HCT116 (cell line): ENCODE measurements around the gene TMEM51. TPM values are rescaled to one million over a fixed set of nuclear protein-coding genes. Genes with fewer than 3 reads are reported as not detected.

ENCODE experiments used
- ATAC-seq: fragments of 200-7000 bp; cut with Tn5 transposase; 2 replicates; pipeline ENCODE4 v1.9.1; 2020; ENCODE audit warnings: mild to moderate bottlenecking, moderate library complexity
- BruUV-seq: library from RNA; stranded (reverse); fragments of 400-500 nt; replicated peaks from 2 replicates; lab custom pipeline; 2021; lab: Mats Ljungman, UMichigan
- CTCF ChIA-PET: fragments of 300-600 bp; sonication (Branson Sonifier 250); formaldehyde crosslinking; loops from one replicate; lab custom pipeline; 2021; ENCODE audit warnings: antibody characterized with exemption; lab: Charles Lee
- POLR2A ChIA-PET: fragments of 300-600, 350-600 bp; sonication (Branson Sonifier 250); formaldehyde crosslinking; loops from one replicate; lab custom pipeline; 2021; ENCODE audit warnings: antibody characterized with exemption; lab: Charles Lee
- RAD21 ChIA-PET, 2 experiments: fragments of 300-600 bp; sonication (Branson Sonifier 250); formaldehyde crosslinking; loops; one replicate each; lab custom pipeline; 2023; ENCODE audit warnings: low total read pairs in 2 of 2; ENCODE audit not compliant: uncharacterized antibody in 2 of 2, unreplicated experiment in 2 of 2, low non-redundant PET in 1 of 2; lab: Charles Lee
- DNase-seq: peaks from one replicate; pipeline ENCODE4 v3.0.0-alpha.2; 2010; ENCODE audit warnings: low read depth, low spot score
- H2AFZ ChIP-seq: fragments of 200-600 bp; shearing (Covaris generic), sonication (generic); 2 replicates; pipeline ENCODE4 v1.6.1; 2017; ENCODE audit warnings: low read depth, mixed run types, mixed read lengths, antibody characterized with exemption, low read length; ENCODE audit not compliant: poor library complexity, severe bottlenecking
- H3K27ac ChIP-seq: 2 replicates; pipeline ENCODE4 v1.5.1; 2012; ENCODE audit warnings: low read depth, low read length
- H3K27me3 ChIP-seq: fragments of 200-600 bp; sonication (generic); 2 replicates; pipeline ENCODE4 v1.6.1; 2016; ENCODE audit warnings: mixed run types, low read length, mixed read lengths; ENCODE audit not compliant: insufficient read depth
- H3K36me3 ChIP-seq, 2 experiments: fragments of 200-500 bp in 1 of 2; fragments of 200-600 bp in 1 of 2; sonication (Bioruptor generic) in 1 of 2; sonication (generic) in 1 of 2; 2 replicates each; pipeline versions ENCODE4 v1.5.1 to v1.6.1; 2014 to 2016; ENCODE audit warnings: low read length in 2 of 2, inconsistent platforms in 1 of 2, mixed read lengths in 1 of 2, mixed run types in 1 of 2; ENCODE audit not compliant: insufficient read depth in 2 of 2, control insufficient read depth in 1 of 2
- H3K4me1 ChIP-seq, 2 experiments: fragments of 200-600 bp in 1 of 2; sonication (generic) in 1 of 2; 2 replicates each; pipeline versions ENCODE4 v1.5.1 to v1.6.1; 2012 to 2017; ENCODE audit warnings: low read length in 2 of 2, inconsistent platforms in 1 of 2, mild to moderate bottlenecking in 1 of 2, mixed read lengths in 1 of 2, mixed run types in 1 of 2, moderate library complexity in 1 of 2; ENCODE audit not compliant: insufficient read depth in 2 of 2, control insufficient read depth in 1 of 2
- H3K4me2 ChIP-seq: fragments of 200-600 bp; sonication (generic); 2 replicates; pipeline ENCODE4 v1.6.1; 2017; ENCODE audit warnings: mixed run types, low read length, mixed read lengths
- H3K4me3 ChIP-seq, 2 experiments: fragments of 200-600 bp in 1 of 2; sonication (generic) in 1 of 2; replicated peaks in 1 of 2; 2 replicates each; pipeline ENCODE4 v1.5.1; 2011 to 2016; ENCODE audit warnings: low read length in 2 of 2, control low read depth in 1 of 2, low read depth in 1 of 2, mild to moderate bottlenecking in 1 of 2, mixed read lengths in 1 of 2, mixed run types in 1 of 2
- H3K79me2 ChIP-seq: fragments of 200-600 bp; sonication (generic); 2 replicates; pipeline ENCODE4 v1.6.1; 2017; ENCODE audit warnings: mild to moderate bottlenecking, mixed run types, low read length, moderate library complexity, mixed read lengths; ENCODE audit not compliant: insufficient read depth
- H3K9ac ChIP-seq: fragments of 200-600 bp; sonication (generic); 2 replicates; pipeline ENCODE4 v1.6.1; 2016; ENCODE audit warnings: low read length, mixed read lengths
- H3K9me2 ChIP-seq: fragments of 200-600 bp; sonication (generic), shearing (Covaris generic); 2 replicates; pipeline ENCODE4 v1.6.1; 2017; ENCODE audit warnings: mixed run types, mild to moderate bottlenecking, moderate library complexity; ENCODE audit not compliant: insufficient read depth
- H3K9me3 ChIP-seq, 2 experiments: fragments of 200-500 bp in 1 of 2; fragments of 200-600 bp in 1 of 2; sonication (Bioruptor generic) in 1 of 2; sonication (generic) in 1 of 2; 2 replicates each; pipeline ENCODE4 v1.6.1; 2014 to 2017; ENCODE audit warnings: low read length in 2 of 2, mixed read lengths in 2 of 2, inconsistent platforms in 1 of 2, low read depth in 1 of 2, mild to moderate bottlenecking in 1 of 2, mixed run types in 1 of 2, moderate library complexity in 1 of 2; ENCODE audit not compliant: control insufficient read depth in 1 of 2, insufficient read depth in 1 of 2
- H4K20me1 ChIP-seq: fragments of 200-600 bp; sonication (generic), shearing (Covaris generic); 2 replicates; pipeline ENCODE4 v1.6.1; 2017; ENCODE audit warnings: mixed run types, mild to moderate bottlenecking, moderate library complexity; ENCODE audit not compliant: insufficient read depth
- ATF3 ChIP-seq: IDR thresholded peaks from 2 replicates; pipeline ENCODE4 v1.6.1; 2012
- CBX3 ChIP-seq: IDR thresholded peaks from 2 replicates; pipeline ENCODE4 v1.6.1; 2012; ENCODE audit warnings: low read depth
- CEBPB ChIP-seq: IDR thresholded peaks from 2 replicates; pipeline ENCODE4 v1.6.1; 2012; ENCODE audit warnings: low read depth
- CTCF ChIP-seq, 3 experiments: fragments of 200-600 bp in 1 of 3; sonication (generic) in 1 of 3; IDR thresholded peaks in 2 of 3; conservative IDR thresholded peaks in 1 of 3; 2 replicates each; pipeline ENCODE4 v1.5.1; 2012 to 2017; ENCODE audit warnings: low read depth in 2 of 3, low read length in 2 of 3, antibody characterized with exemption in 1 of 3, borderline replicate concordance in 1 of 3, control low read depth in 1 of 3, mild to moderate bottlenecking in 1 of 3, mixed read lengths in 1 of 3, mixed run types in 1 of 3, moderate library complexity in 1 of 3; ENCODE audit not compliant: insufficient read depth in 1 of 3
- EGR1 ChIP-seq: IDR thresholded peaks from 2 replicates; pipeline ENCODE4 v1.6.1; 2012; ENCODE audit warnings: low read depth
- ELF1 ChIP-seq: IDR thresholded peaks from 2 replicates; pipeline ENCODE4 v1.6.1; 2012; ENCODE audit warnings: low read depth, borderline replicate concordance
- EZH2 ChIP-seq: fragments of 200-600 bp; sonication (generic); IDR thresholded peaks from 2 replicates; pipeline ENCODE4 v1.6.1; 2017; ENCODE audit warnings: antibody characterized with exemption, mixed run types
- FOSL1 ChIP-seq: IDR thresholded peaks from 2 replicates; pipeline ENCODE4 v1.6.1; 2012; ENCODE audit warnings: low read depth
- MAX ChIP-seq: IDR thresholded peaks from 2 replicates; pipeline ENCODE4 v1.6.1; 2012
- POLR2A ChIP-seq: IDR thresholded peaks from 2 replicates; pipeline ENCODE4 v1.7.0; 2011; ENCODE audit warnings: borderline replicate concordance; ENCODE audit not compliant: insufficient read depth, insufficient read length; ENCODE audit errors: extremely low read depth
- POLR2AphosphoS5 ChIP-seq: IDR thresholded peaks from 2 replicates; pipeline ENCODE4 v1.6.1; 2011; ENCODE audit warnings: mild to moderate bottlenecking, low read depth, low read length, moderate library complexity
- RAD21 ChIP-seq: IDR thresholded peaks from 2 replicates; pipeline ENCODE4 v1.6.1; 2012; ENCODE audit warnings: low read depth, mild to moderate bottlenecking
- REST ChIP-seq: IDR thresholded peaks from 2 replicates; pipeline ENCODE4 v1.6.1; 2012; ENCODE audit warnings: low read depth
- SP1 ChIP-seq: IDR thresholded peaks from 2 replicates; pipeline ENCODE4 v1.6.1; 2012; ENCODE audit warnings: low read depth
- YY1 ChIP-seq: IDR thresholded peaks from 2 replicates; pipeline ENCODE4 v1.6.1; 2011; ENCODE audit warnings: low read length, low read depth, moderate library complexity, mild to moderate bottlenecking; ENCODE audit not compliant: insufficient replicate concordance; ENCODE audit errors: extremely low read depth
- ZFX ChIP-seq: fragments of 450-650 bp; IDR thresholded peaks from 2 replicates; pipeline ENCODE4 v1.6.1; 2017
- intact Hi-C: fragments of 100-400 bp; cut with micrococcal nuclease; formaldehyde crosslinking; loops from 2 replicates; pipeline ENCODE4 v1.10.0; 2022
- total RNA-seq: library from RNA; stranded (reverse); gene quantifications from one replicate; pipeline ENCODE4 v1.2.1, GENCODE V29; 2021; ENCODE audit not compliant: unreplicated experiment

TMEM51 gene
- total RNA-seq, 1 experiment from 2014 or later = 16.6 TPM

DNA sequence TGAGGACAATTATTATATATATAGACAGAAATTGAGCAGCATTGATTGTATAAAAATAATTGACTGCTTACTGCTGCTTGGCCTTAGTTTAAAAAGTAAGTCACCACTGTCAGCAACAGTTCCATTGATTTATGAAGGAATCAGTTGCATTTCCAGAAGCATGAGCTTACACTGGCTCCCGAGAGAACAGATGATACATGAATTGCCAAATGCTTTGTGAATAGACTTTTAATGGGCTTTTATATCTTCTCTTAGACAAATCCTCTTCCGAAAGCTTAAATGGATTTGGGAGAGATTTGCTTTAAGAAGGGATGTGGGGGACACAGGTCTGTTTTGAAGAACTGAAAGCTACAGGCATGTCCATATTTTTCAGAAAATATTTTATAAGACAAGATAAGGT lies 101.0 kb downstream of the TMEM51 start:
- no peaks in the 10 kb centered on the region for H3K79me2 ChIP-seq
- intact Hi-C loops = no loop called here
- ChIA-PET CTCF (no interaction called here), POLR2A (no interaction called here), RAD21 (no interaction called here)
- no TSS peak for BruUV-seq
- H3K4me3 ChIP-seq = no peak overlapping the region
- no peak overlapping the region for H3K27ac ChIP-seq
- H3K36me3 ChIP-seq = no peaks in the 10 kb centered on the region
- H3K4me1 ChIP-seq = peaks cover 4 to 21% of the 10 kb centered on the region in 2 experiments; a peak in 3 of 4 replicates
- DNase-seq (no peak), ATAC-seq (no peak)
- no peak overlapping the region for H3K4me2 ChIP-seq
- H3K9me2 ChIP-seq = no peaks in the 10 kb centered on the region
- H3K9ac ChIP-seq = no peak overlapping the region
- H2AFZ ChIP-seq = no peak overlapping the region
- H3K27me3 ChIP-seq = no peaks in the 10 kb centered on the region
- H4K20me1 ChIP-seq = no peaks in the 10 kb centered on the region
- no peaks in the 10 kb centered on the region for H3K9me3 ChIP-seq
- no peak for TF ChIP-seq REST

DNA sequence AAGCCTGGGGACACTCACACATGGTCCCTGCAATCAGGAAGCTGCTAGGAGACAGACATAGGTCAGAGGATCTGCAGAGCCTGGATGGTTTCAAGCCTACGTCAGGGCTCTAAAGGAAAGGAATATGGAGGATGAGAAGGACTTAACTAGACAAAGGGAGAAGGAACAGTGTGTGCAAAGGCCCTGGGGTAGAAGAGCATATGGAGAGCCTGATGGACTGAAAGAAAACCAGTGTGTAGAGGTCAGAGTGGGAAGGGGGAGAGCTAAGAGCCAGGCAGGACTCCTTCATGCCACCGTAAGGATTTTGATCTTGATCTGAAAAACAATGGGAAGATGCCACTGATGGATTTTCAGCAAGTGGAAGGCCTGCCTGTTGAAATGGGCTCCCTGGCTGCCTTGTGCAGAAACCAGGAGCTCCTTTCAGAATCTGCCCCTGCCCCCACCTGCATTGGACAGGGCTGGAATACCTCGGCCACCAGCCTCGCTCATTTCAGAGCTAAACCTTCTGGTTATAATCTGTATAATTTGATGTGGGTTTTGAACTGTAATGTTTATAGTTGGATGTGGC lies 102.1 kb downstream of the TMEM51 start:
- Histone ChIP-seq H3K36me3 (no peaks in the 10 kb centered on the region), H3K4me2 (no peak overlapping the region), H3K9ac (no peak overlapping the region), H3K4me3 (no peak overlapping the region), H3K79me2 (no peaks in the 10 kb centered on the region), H4K20me1 (no peaks in the 10 kb centered on the region), H3K27ac (no peak overlapping the region), H2AFZ (no peak overlapping the region), H3K9me2 (no peaks in the 10 kb centered on the region), H3K9me3 (no peaks in the 10 kb centered on the region), H3K27me3 (no peaks in the 10 kb centered on the region), H3K4me1 (peaks cover 13 to 32% of the 10 kb centered on the region in 2 experiments)
- ATAC-seq = no peak
- ChIA-PET CTCF (no interaction called here), RAD21 (no interaction called here), POLR2A (interaction anchor here (0.5 to 1.2 kb wide), 2 partner anchors 8 to 64 kb away, joined by 3 to 4 read pairs; partner anchors contain the start of gene FHAD1)
- no TSS peak for BruUV-seq
- DNase-seq = no peak
- intact Hi-C loops = no loop called here
- no peak for TF ChIP-seq CBX3
- no peak for TF ChIP-seq SP1
- TF ChIP-seq EZH2 = no peak
- TF ChIP-seq ZFX = no peak
- TF ChIP-seq EGR1 = no peak
- no peak for TF ChIP-seq POLR2A
- no peak for TF ChIP-seq CEBPB
- no peak for TF ChIP-seq ATF3
- TF ChIP-seq POLR2AphosphoS5 = no peak
- TF ChIP-seq MAX = no peak
- no peak for TF ChIP-seq FOSL1
- TF ChIP-seq RAD21 = no peak
- no peak for TF ChIP-seq YY1
- TF ChIP-seq ELF1 = no peak
- no peak for TF ChIP-seq CTCF (IDR thresholded peaks at IDR 0.05 in 2 of 3, conservative IDR thresholded peaks at IDR 0.05 in 1 of 3; ENCODE audit: borderline replicate concordance in 1 of 3, insufficient read depth in 1 of 3, low read depth in 2 of 3, low read length in 2 of 3)
